ENCODE results near the gene LAMC2. TPM values are rescaled to one million over a fixed set of nuclear protein-coding genes. Genes with fewer than 3 reads are reported as not detected.
A peak's percentile ranks its signal among the peaks of the same experiment; 100 is the strongest.
"Not testable (repeated sequence)": the region's sequence is repeated elsewhere in the genome, so short reads cannot be mapped to it uniquely, and the experiment has no call there.

LAMC2 gene
- polyA plus RNA-seq, 1 donor = 2.6 TPM

GRCh38 chr1:183267646-183268431 is 81.8 kb downstream of the LAMC2 start:
- no peak for DNase-seq

- no peak for DNase-seq
Observed at GRCh38 chr1:183270541-183271141, 84.6 kb downstream of the LAMC2 start.

- DNase-seq = no peak
Observed at GRCh38 chr1:183272390-183272848, 86.4 kb downstream of the LAMC2 start.

- DNase-seq = no peak
Observed at GRCh38 chr1:183273300-183273699, 87.2 kb downstream of the LAMC2 start.

- DNase-seq = not testable (repeated sequence)
Observed at GRCh38 chr1:183273984-183274383, 87.9 kb downstream of the LAMC2 start.

- no peak for DNase-seq
Observed at GRCh38 chr1:183274836-183275235, 88.8 kb downstream of the LAMC2 start.

- DNase-seq = no peak
Observed at GRCh38 chr1:183275322-183275721, 89.3 kb downstream of the LAMC2 start.

- no peak for DNase-seq
Observed at GRCh38 chr1:183276386-183277080, 90.5 kb downstream of the LAMC2 start.

GRCh38 chr1:183277821-183278738 is 92.0 kb downstream of the LAMC2 start:
- no peak for DNase-seq

- DNase-seq = no peak
Observed at GRCh38 chr1:183278739-183279591, 92.9 kb downstream of the LAMC2 start.

- no peak for DNase-seq
Observed at GRCh38 chr1:183279835-183280234, 93.8 kb downstream of the LAMC2 start.

GRCh38 chr1:183281039-183281438 is 95.0 kb downstream of the LAMC2 start:
- DNase-seq = no peak

GRCh38 chr1:183281553-183282091 is 95.6 kb downstream of the LAMC2 start:
- DNase-seq = peak; percentile 93

GRCh38 chr1:183282101-183282855 is 96.2 kb downstream of the LAMC2 start:
- no peak for DNase-seq

- DNase-seq = no peak
Observed at GRCh38 chr1:183283286-183283685, 97.2 kb downstream of the LAMC2 start.

- DNase-seq = no peak
Observed at GRCh38 chr1:183284086-183284485, 98.0 kb downstream of the LAMC2 start.

GRCh38 chr1:183285256-183285655 is 99.2 kb downstream of the LAMC2 start:
- DNase-seq = no peak

GRCh38 chr1:183285746-183286145 is 99.7 kb downstream of the LAMC2 start:
- no peak for DNase-seq

GRCh38 chr1:183287191-183287675 is 101.2 kb downstream of the LAMC2 start:
- peak; percentile 39 for DNase-seq

- no peak for DNase-seq
Observed at GRCh38 chr1:183288583-183288982, 102.5 kb downstream of the LAMC2 start.

Measured in hindlimb muscle (tissue), 1 donor.